HG03575 (cell line): ENCODE data around the gene TIGD3.

Source experiments
- ATAC-seq: cut with Tn5 transposase; IDR thresholded peaks from one replicate; pipeline ENCODE4 v1.9.1; 2021; ENCODE audit not compliant: unreplicated experiment, insufficient number of reproducible peaks, low FRiP score; ENCODE audit errors: extremely low read depth

The TIGD3 gene

GRCh38 chr11:65362320-65362931, 7.9 kb downstream of the TIGD3 start:
- ATAC-seq: no peak

- no peak for ATAC-seq
Measured at GRCh38 chr11:65362966-65363365, 8.4 kb downstream of the TIGD3 start.

GRCh38 chr11:65363770-65364169, 9.2 kb downstream of the TIGD3 start:
- no peak for ATAC-seq

- ATAC-seq: no peak
Measured at GRCh38 chr11:65366340-65366773, 11.8 kb downstream of the TIGD3 start.

- ATAC-seq: no peak
Measured at GRCh38 chr11:65370659-65371049, 16.1 kb downstream of the TIGD3 start.

GRCh38 chr11:65373839-65374580, 19.5 kb downstream of the TIGD3 start:
- ATAC-seq: no peak

GRCh38 chr11:65375012-65375411, 20.5 kb downstream of the TIGD3 start:
- no peak for ATAC-seq

GRCh38 chr11:65376138-65376713, 21.7 kb downstream of the TIGD3 start:
- ATAC-seq: no peak

- ATAC-seq: no peak
Measured at GRCh38 chr11:65377036-65377435, 22.5 kb downstream of the TIGD3 start.

- ATAC-seq: no peak
Measured at GRCh38 chr11:65377777-65378176, 23.2 kb downstream of the TIGD3 start.

- ATAC-seq: no peak
Measured at GRCh38 chr11:65378208-65378927, 23.8 kb downstream of the TIGD3 start.

GRCh38 chr11:65378928-65379638, 24.5 kb downstream of the TIGD3 start:
- no peak for ATAC-seq

- ATAC-seq: no peak
Measured at GRCh38 chr11:65379698-65380459, 25.3 kb downstream of the TIGD3 start.

- ATAC-seq: no peak
Measured at GRCh38 chr11:65380460-65381119, 26.0 kb downstream of the TIGD3 start.

GRCh38 chr11:65381716-65382032, 27.1 kb downstream of the TIGD3 start:
- no peak for ATAC-seq

GRCh38 chr11:65382033-65382803, 27.7 kb downstream of the TIGD3 start, which contains the start of gene SLC25A45:
Gene SLC25A45 (minus strand): TSS chr11:65382646. CDS start chr11:65381951, 695 bp downstream.
- ATAC-seq: peak; percentile 35

GRCh38 chr11:65382804-65383368, 28.3 kb downstream of the TIGD3 start:
- no peak for ATAC-seq
